Measurements from ENCODE around the gene ZSCAN2.
"Not testable (repeated sequence)": the region's sequence is repeated elsewhere in the genome, so short reads cannot be mapped to it uniquely, and the experiment has no call there.

Gene ZSCAN2

GRCh38 chr15:84599906-84600305 is 903 bp upstream of the ZSCAN2 start:
- DNase-seq, result no peak

GRCh38 chr15:84600331-84600686 is 500 bp upstream of the ZSCAN2 start:
- DNase-seq, result peak; percentile 50

- no peak for DNase-seq
These were observed 688 bp downstream of the ZSCAN2 start for GRCh38 chr15:84601555-84601838.

GRCh38 chr15:84603630-84604379 is 3.0 kb downstream of the ZSCAN2 start:
- no peak for DNase-seq

- DNase-seq, result no peak
These were observed 4.2 kb downstream of the ZSCAN2 start for GRCh38 chr15:84604826-84605553.

GRCh38 chr15:84605554-84605882 is 4.7 kb downstream of the ZSCAN2 start:
- no peak for DNase-seq

GRCh38 chr15:84606653-84607120 is 5.9 kb downstream of the ZSCAN2 start:
- no peak for DNase-seq

- no peak for DNase-seq
These were observed 8.0 kb downstream of the ZSCAN2 start for GRCh38 chr15:84608707-84609284.

- DNase-seq, result no peak
These were observed 9.2 kb downstream of the ZSCAN2 start for GRCh38 chr15:84609818-84610525.

- DNase-seq, result no peak
These were observed 10.8 kb downstream of the ZSCAN2 start for GRCh38 chr15:84611631-84612030.

GRCh38 chr15:84616235-84616634 is 15.4 kb downstream of the ZSCAN2 start:
- no peak for DNase-seq

GRCh38 chr15:84620626-84621025 is 19.8 kb downstream of the ZSCAN2 start:
- DNase-seq, result no peak

- no peak for DNase-seq
These were observed 20.7 kb downstream of the ZSCAN2 start for GRCh38 chr15:84621358-84621979.

GRCh38 chr15:84624359-84624758 is 23.6 kb downstream of the ZSCAN2 start:
- no peak for DNase-seq

GRCh38 chr15:84625123-84625522 is 24.3 kb downstream of the ZSCAN2 start:
- no peak for DNase-seq

GRCh38 chr15:84629033-84629432 is 28.2 kb downstream of the ZSCAN2 start:
- no peak for DNase-seq

- DNase-seq, result no peak
These were observed 31.0 kb downstream of the ZSCAN2 start for GRCh38 chr15:84631706-84632272.

GRCh38 chr15:84633311-84634227 is 32.8 kb downstream of the ZSCAN2 start:
- DNase-seq, result peak; percentile 59

GRCh38 chr15:84634228-84634837 is 33.5 kb downstream of the ZSCAN2 start:
- no peak for DNase-seq

- DNase-seq, result no peak
These were observed 37.3 kb downstream of the ZSCAN2 start for GRCh38 chr15:84638103-84638502.

- DNase-seq, result not testable (repeated sequence)
These were observed 41.1 kb downstream of the ZSCAN2 start for GRCh38 chr15:84641871-84642270.

All from activated CD4-positive, alpha-beta T cell treated with anti-CD3 and anti-CD28 coated beads, Interleukin-2, amount 50 U/mL, for 1 hour (primary cell).